ENCODE measurements around the gene FLNA.

DNA sequence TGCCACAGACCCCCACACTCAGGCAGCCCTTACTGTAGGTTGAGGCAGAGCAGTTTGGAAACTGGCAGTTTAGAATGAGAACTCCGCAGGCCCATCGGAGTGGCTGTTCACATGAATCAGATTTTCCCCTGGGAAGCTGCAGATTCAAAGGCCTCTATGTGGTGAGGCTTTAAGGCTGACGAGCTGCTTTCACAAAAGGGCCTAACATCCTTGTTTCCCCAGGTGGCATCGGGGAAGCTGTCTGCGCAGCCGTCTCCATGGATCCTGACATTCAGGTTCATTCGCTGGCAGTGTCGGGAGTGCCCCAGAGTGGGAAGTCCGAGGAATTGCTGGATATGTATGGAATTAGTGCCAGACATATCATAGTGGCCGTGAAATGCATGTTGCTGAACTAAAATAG lies 45.1 kb downstream of the FLNA start:
- TF ChIP-seq, protein P1, sequence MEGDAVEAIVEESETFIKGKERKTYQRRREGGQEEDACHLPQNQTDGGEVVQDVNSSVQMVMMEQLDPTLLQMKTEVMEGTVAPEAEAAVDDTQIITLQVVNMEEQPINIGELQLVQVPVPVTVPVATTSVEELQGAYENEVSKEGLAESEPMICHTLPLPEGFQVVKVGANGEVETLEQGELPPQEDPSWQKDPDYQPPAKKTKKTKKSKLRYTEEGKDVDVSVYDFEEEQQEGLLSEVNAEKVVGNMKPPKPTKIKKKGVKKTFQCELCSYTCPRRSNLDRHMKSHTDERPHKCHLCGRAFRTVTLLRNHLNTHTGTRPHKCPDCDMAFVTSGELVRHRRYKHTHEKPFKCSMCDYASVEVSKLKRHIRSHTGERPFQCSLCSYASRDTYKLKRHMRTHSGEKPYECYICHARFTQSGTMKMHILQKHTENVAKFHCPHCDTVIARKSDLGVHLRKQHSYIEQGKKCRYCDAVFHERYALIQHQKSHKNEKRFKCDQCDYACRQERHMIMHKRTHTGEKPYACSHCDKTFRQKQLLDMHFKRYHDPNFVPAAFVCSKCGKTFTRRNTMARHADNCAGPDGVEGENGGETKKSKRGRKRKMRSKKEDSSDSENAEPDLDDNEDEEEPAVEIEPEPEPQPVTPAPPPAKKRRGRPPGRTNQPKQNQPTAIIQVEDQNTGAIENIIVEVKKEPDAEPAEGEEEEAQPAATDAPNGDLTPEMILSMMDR (IDR thresholded peaks at IDR 0.05; ENCODE audit: low read depth, low read length): no peak
- TF ChIP-seq POLR2A (IDR thresholded peaks at IDR 0.05; ENCODE audit: extremely low read depth, insufficient read length) (no peak), MYC (IDR thresholded peaks at IDR 0.05; ENCODE audit: low read depth, low read length) (no peak)
- TF ChIP-seq, protein P2, sequence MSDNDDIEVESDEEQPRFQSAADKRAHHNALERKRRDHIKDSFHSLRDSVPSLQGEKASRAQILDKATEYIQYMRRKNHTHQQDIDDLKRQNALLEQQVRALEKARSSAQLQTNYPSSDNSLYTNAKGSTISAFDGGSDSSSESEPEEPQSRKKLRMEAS (IDR thresholded peaks at IDR 0.05; ENCODE audit: low read depth, low read length): no peak
